Cerebellar cortex (tissue), 1 donor: ENCODE measurements around the gene OSBPL2.

Experiments used
- DNase-seq: peaks from one replicate; pipeline ENCODE4 v3.0.0-alpha.2; 2015; ENCODE audit warnings: low spot score

Gene OSBPL2

GRCh38 chr20:62222266-62222850, 16.0 kb upstream of the OSBPL2 start:
- no peak for DNase-seq

DNA sequence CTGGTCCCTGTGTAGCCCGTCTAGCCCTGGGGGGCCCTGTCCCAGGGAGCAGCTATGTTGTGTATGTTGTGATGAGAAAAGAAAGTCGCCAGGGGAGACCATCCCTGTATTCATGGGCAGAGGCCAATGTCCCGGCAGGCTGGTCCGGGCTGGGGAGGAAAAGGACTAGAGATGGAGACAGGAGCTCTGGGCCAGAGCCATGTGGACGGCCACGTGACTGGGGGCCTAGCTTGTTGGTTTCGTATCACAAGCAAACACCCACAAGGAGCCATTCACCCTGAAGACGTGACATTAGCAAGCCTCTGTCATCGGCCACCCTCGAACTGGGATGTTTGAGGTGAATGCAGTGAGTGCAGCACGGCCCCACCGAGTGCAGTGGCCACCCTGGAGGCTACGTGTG, 15.3 kb upstream of the OSBPL2 start:
- DNase-seq = no peak

- no peak for DNase-seq
These were observed 14.8 kb upstream of the OSBPL2 start for GRCh38 chr20:62223571-62223970.

GRCh38 chr20:62224113-62224855, 14.0 kb upstream of the OSBPL2 start:
- no peak for DNase-seq

GRCh38 chr20:62225026-62225425, 13.3 kb upstream of the OSBPL2 start:
- DNase-seq = no peak

GRCh38 chr20:62225820-62226635, 12.3 kb upstream of the OSBPL2 start:
- DNase-seq = no peak

- no peak for DNase-seq
These were observed 11.4 kb upstream of the OSBPL2 start for GRCh38 chr20:62226707-62227590.

GRCh38 chr20:62227591-62227976, 10.7 kb upstream of the OSBPL2 start:
- DNase-seq = no peak

DNA sequence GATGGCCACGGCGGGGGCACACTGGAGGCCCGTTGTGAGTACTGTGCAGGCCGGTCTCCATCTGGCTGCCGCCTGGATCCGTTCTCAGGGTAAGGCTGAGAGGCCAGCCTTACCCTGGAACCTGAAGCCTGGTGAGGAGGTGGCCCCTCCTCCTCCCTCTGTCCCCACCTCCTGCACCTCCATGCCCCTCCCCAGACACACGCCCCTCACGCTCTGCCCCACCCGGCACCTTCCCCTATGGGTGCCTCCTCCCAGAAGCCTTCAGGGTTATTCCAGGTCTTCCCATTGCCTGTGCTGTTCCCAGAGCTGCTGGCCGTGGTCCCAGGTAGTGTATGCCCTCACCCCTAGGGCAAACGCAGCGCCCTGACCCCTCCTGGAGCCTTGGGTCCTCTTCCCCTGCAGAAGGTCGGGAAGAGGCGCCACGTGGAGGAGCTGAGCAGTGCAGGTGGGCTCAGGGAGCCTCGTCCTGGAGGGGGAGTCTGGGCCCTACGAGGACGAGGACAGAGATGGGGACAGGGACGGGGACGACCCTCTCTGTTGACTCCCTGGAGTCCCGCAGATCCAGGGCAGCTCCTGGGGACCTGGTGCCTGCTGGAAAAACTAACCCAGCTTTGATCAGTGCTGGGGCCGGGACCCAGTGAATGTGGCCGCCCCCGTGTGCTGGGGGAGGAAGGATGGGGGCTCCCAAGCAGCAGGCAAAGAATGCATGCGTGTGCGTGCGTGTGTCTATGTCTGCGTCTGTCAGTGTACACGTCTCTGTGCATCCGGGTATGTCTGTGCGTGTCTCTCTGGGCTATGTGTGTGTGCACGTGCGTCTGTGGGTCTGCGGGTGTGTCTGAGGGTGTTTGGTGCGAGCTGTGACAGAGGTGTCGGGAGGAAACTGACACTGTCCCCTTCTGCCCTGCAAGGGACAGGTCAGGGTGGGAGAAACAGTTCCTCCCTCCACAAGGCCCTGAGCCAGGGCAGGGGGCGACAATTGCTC, 10.1 kb upstream of the OSBPL2 start:
- no peak for DNase-seq

GRCh38 chr20:62228982-62229545, 9.3 kb upstream of the OSBPL2 start:
- no peak for DNase-seq

GRCh38 chr20:62229667-62230066, 8.7 kb upstream of the OSBPL2 start:
- DNase-seq = no peak

DNA sequence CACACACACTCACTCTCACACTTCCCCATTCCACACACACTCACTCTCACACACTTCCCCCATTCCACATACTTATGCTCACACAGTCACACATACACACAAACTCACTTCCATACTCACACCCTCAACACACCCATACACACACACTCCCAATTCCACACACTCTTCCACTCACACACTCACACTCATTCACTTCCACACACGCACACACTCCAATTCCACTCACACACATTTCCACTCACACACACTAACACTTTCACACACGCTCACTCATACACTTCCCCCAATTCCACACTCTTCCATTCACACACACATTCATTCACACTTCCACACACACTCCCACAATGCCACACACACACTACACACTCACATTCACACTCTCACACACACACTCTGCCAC, 8.0 kb upstream of the OSBPL2 start:
- DNase-seq = no peak

DNA sequence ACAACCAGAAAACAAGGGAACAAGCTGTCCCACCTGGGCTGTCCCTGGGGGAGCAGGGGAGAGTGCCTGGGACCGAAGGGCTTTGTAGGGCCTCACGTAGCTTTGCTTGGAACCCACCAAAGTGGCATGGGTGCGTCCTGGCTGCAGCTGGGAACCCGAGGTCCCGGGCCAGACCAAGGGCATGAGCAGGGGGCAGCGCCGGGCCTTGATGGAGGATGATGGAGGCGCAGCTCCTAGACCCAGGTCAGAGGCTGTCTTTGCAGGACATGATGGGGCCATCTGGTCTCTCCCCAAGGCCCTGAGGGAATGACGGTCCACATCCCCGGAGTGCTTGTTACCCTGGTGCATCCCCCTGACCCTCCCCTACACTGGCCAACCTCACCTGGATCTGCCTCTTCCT, 7.6 kb upstream of the OSBPL2 start:
- no peak for DNase-seq

- DNase-seq = no peak
These were observed 7.0 kb upstream of the OSBPL2 start for GRCh38 chr20:62231292-62231691.

GRCh38 chr20:62232194-62232593, 6.1 kb upstream of the OSBPL2 start:
- DNase-seq = no peak

DNA sequence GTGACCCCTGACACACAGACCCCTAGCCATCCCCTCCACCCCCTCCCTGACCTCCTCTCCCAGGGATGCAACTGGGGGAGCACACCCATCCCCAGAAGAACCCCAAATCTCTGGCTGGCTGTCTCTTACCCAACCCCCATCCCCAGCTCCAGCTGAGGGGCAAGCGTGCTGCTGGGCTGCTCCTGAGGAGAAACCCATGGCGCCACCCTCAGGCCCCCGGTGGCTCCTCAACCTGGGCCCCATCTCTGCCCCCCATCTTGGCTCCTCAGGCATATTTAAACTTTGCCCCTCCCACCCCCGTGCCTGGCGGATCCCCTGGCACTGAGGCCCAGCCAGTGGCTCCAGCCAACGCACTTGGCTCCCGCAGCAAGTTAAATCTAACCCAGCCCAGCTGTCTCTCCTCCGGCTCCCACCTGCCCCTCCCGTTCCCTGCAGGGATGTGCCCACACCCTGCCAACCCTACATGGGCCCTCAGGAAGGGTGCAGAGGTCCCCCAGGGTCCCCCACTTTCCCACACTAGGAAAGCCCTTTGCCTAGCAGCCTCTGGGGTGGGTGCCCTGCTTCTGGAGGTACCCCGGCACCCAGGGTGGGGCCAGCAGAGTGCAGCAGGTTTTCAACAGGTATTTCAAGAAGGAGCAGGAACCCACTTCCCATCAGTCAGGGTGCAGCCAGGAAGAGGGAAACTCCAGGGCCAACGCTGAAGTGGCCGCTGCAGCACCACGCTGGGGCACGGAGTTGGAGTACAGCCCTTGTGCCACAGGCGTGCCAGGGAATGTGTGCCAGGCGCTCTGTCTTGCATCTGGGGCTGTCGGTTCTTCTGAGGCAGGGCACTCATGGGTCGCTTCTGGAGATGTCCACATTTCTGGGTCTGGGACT, 5.3 kb upstream of the OSBPL2 start:
- no peak for DNase-seq

- DNase-seq = no peak
These were observed 4.6 kb upstream of the OSBPL2 start for GRCh38 chr20:62233684-62234083.

DNA sequence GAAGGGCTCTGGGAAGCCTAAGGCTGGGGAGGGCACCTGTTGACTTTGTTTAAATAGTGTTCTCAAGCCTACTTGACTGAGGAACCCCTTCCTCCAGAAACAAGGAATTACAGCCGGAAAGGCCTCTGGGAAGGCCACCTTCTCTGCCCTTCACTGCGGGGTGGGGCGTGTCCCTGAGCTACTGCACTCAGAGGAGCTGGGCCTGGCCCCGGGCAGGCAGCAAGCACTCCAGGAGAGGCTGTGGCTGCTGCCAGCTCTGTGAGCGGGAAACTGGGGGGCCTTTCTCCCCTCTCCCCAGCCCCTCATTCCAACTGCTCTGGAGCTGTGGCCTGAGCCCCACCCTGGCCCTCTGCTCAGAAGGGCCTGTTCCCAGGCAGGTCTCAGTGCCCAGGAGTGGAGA, 4.0 kb upstream of the OSBPL2 start:
- DNase-seq = no peak

GRCh38 chr20:62235001-62235776, 3.1 kb upstream of the OSBPL2 start:
- DNase-seq = no peak
